ENCODE data around the gene PLIN5.

DNA sequence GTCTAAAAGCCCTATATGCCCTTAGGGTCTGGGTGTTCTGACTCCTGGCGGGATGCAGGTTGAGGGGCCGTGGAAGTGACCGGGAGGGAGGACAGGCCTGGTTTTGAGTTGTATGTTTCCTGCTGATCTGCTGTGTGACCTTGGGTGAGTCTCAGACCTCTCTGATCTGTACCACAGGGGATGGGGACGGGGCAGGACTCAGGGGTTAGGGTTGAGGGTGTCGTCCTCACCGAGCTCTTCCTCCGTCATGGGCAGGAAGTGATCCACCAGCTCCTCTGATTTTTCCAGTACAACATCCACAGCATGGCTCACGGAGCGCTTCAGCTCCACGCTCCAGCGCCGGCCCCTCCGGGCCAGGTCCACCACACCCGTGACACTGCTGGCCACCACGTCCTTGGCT is 6.2 kb downstream of the PLIN5 start:
- no peak for TF ChIP-seq EP300 (IDR thresholded peaks at IDR 0.05)
- TF ChIP-seq POLR2A (IDR thresholded peaks at IDR 0.05): no peak
- TF ChIP-seq, protein P1, sequence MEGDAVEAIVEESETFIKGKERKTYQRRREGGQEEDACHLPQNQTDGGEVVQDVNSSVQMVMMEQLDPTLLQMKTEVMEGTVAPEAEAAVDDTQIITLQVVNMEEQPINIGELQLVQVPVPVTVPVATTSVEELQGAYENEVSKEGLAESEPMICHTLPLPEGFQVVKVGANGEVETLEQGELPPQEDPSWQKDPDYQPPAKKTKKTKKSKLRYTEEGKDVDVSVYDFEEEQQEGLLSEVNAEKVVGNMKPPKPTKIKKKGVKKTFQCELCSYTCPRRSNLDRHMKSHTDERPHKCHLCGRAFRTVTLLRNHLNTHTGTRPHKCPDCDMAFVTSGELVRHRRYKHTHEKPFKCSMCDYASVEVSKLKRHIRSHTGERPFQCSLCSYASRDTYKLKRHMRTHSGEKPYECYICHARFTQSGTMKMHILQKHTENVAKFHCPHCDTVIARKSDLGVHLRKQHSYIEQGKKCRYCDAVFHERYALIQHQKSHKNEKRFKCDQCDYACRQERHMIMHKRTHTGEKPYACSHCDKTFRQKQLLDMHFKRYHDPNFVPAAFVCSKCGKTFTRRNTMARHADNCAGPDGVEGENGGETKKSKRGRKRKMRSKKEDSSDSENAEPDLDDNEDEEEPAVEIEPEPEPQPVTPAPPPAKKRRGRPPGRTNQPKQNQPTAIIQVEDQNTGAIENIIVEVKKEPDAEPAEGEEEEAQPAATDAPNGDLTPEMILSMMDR (IDR thresholded peaks at IDR 0.05): no peak
